Ectodermal cell (in vitro differentiated cells): ENCODE results near the gene KRT3.

Experiments used
- H3K27ac ChIP-seq: 2 replicates; pipeline ENCODE4 v1.7.0; 2013; ENCODE audit warnings: mild to moderate bottlenecking, low read depth, low read length; ENCODE audit not compliant: insufficient read depth, poor library complexity, severe bottlenecking
- H3K27me3 ChIP-seq: 2 replicates; pipeline ENCODE4 v1.7.0; 2013; ENCODE audit warnings: mild to moderate bottlenecking, low read length; ENCODE audit not compliant: insufficient read depth, control insufficient read depth, poor library complexity, severe bottlenecking
- H3K36me3 ChIP-seq: one replicate; pipeline ENCODE4 v1.7.0; 2013; ENCODE audit warnings: low read length; ENCODE audit not compliant: control insufficient read depth, insufficient read depth
- H3K4me1 ChIP-seq: one replicate; pipeline ENCODE4 v1.7.0; 2013; ENCODE audit warnings: low read length; ENCODE audit not compliant: control insufficient read depth, insufficient read depth
- H3K4me3 ChIP-seq: 2 replicates; pipeline ENCODE4 v1.7.0; 2013; ENCODE audit warnings: low read depth, low read length, control low read depth; ENCODE audit not compliant: insufficient read depth
- H3K9me3 ChIP-seq: 2 replicates; pipeline ENCODE4 v1.7.0; 2013; ENCODE audit warnings: mild to moderate bottlenecking, low read length, moderate library complexity; ENCODE audit not compliant: control insufficient read depth
- whole genome bisulfite sequencing, 2 experiments: methylation state at CpG; one replicate each; pipeline ENCODE4 v1.1.7; 2013; ENCODE audit warnings: missing lambda C conversion rate in 2 of 2; 5-methylcytosine and 5-hydroxymethylcytosine counted together

The KRT3 gene

GRCh38 chr12:52789637-52790426 lies 6.1 kb downstream of the KRT3 start:
- 89% methylated on average over 50 of the region's 50 CpGs for WGBS, 2 experiments
- Histone ChIP-seq H3K4me3 (no peak overlapping the region), H3K36me3 (no peaks in the 10 kb centered on the region), H3K9me3 (no peaks in the 10 kb centered on the region), H3K4me1 (no peaks in the 10 kb centered on the region), H3K27ac (no peak overlapping the region), H3K27me3 (no peaks in the 10 kb centered on the region)

- Histone ChIP-seq H3K36me3 (no peaks in the 10 kb centered on the region), H3K9me3 (no peaks in the 10 kb centered on the region), H3K4me1 (no peaks in the 10 kb centered on the region), H3K27me3 (no peaks in the 10 kb centered on the region), H3K27ac (no peak overlapping the region), H3K4me3 (no peak overlapping the region)
- WGBS, 2 experiments: 94% methylated on average over 11 of the region's 11 CpGs
Measured at GRCh38 chr12:52788876-52789636, 6.9 kb downstream of the KRT3 start.

- H3K4me1 ChIP-seq: no peaks in the 10 kb centered on the region
- no peak overlapping the region for H3K27ac ChIP-seq
- H3K9me3 ChIP-seq: no peaks in the 10 kb centered on the region
- WGBS, 2 experiments: 82 to 91% methylated on average over 5 of the region's 6 CpGs
- H3K27me3 ChIP-seq: no peaks in the 10 kb centered on the region
- no peaks in the 10 kb centered on the region for H3K36me3 ChIP-seq
- no peak overlapping the region for H3K4me3 ChIP-seq
Measured at GRCh38 chr12:52788192-52788875, 7.6 kb downstream of the KRT3 start.

GRCh38 chr12:52787324-52788191 lies 8.4 kb downstream of the KRT3 start:
- no peak overlapping the region for H3K27ac ChIP-seq
- 87% methylated on average over 6 of the region's 6 CpGs for WGBS, 2 experiments
- H3K36me3 ChIP-seq: no peaks in the 10 kb centered on the region
- H3K9me3 ChIP-seq: no peaks in the 10 kb centered on the region
- H3K27me3 ChIP-seq: no peaks in the 10 kb centered on the region
- H3K4me3 ChIP-seq: no peak overlapping the region
- H3K4me1 ChIP-seq: no peaks in the 10 kb centered on the region

GRCh38 chr12:52784909-52785308 lies 11.0 kb downstream of the KRT3 start:
- Histone ChIP-seq H3K4me1 (no peaks in the 10 kb centered on the region), H3K27me3 (peaks cover 2% of the 10 kb centered on the region), H3K4me3 (no peak overlapping the region), H3K9me3 (no peaks in the 10 kb centered on the region), H3K36me3 (no peaks in the 10 kb centered on the region), H3K27ac (no peak overlapping the region)
- 87 to 90% methylated on average over 3 of the region's 3 CpGs for WGBS, 2 experiments

- H3K27me3 ChIP-seq: peaks cover 3% of the 10 kb centered on the region
- H3K27ac ChIP-seq: no peak overlapping the region
- no peak overlapping the region for H3K4me3 ChIP-seq
- 90 to 92% methylated on average over 7 of the region's 7 CpGs for WGBS, 2 experiments
- H3K36me3 ChIP-seq: no peaks in the 10 kb centered on the region
- no peaks in the 10 kb centered on the region for H3K4me1 ChIP-seq
- no peaks in the 10 kb centered on the region for H3K9me3 ChIP-seq
Measured at GRCh38 chr12:52783563-52784316, 12.2 kb downstream of the KRT3 start.

- H3K27me3 ChIP-seq: peaks cover 3% of the 10 kb centered on the region
- H3K27ac ChIP-seq: no peak overlapping the region
- no peaks in the 10 kb centered on the region for H3K9me3 ChIP-seq
- no peaks in the 10 kb centered on the region for H3K36me3 ChIP-seq
- no peaks in the 10 kb centered on the region for H3K4me1 ChIP-seq
- no peak overlapping the region for H3K4me3 ChIP-seq
- 93 to 94% methylated on average over 4 of the region's 4 CpGs for whole genome bisulfite sequencing, 2 experiments
Measured at GRCh38 chr12:52782502-52782901, 13.4 kb downstream of the KRT3 start.

- Histone ChIP-seq H3K4me1 (no peaks in the 10 kb centered on the region), H3K27ac (no peak overlapping the region), H3K27me3 (peaks cover 3% of the 10 kb centered on the region), H3K36me3 (no peaks in the 10 kb centered on the region), H3K9me3 (no peaks in the 10 kb centered on the region), H3K4me3 (no peak overlapping the region)
- 90 to 91% methylated on average over 4 of the region's 4 CpGs for WGBS, 2 experiments
Measured at GRCh38 chr12:52781399-52782082, 14.4 kb downstream of the KRT3 start.

- H3K9me3 ChIP-seq: no peaks in the 10 kb centered on the region
- H3K27ac ChIP-seq: no peak overlapping the region
- peaks cover 3% of the 10 kb centered on the region for H3K27me3 ChIP-seq
- H3K36me3 ChIP-seq: no peaks in the 10 kb centered on the region
- H3K4me1 ChIP-seq: no peaks in the 10 kb centered on the region
- H3K4me3 ChIP-seq: no peak overlapping the region
- WGBS, 2 experiments: 93 to 94% methylated on average over 6 of the region's 6 CpGs
Measured at GRCh38 chr12:52779914-52780313, 16.0 kb downstream of the KRT3 start.
